ENCODE data around the gene TMEM196. TPM values are rescaled to one million over a fixed set of nuclear protein-coding genes. Genes with fewer than 3 reads are reported as not detected.

The TMEM196 gene
- total and polyA plus RNA-seq, 2 experiments from 2014 or later, result 0.11 TPM; not detected in 1

DNA sequence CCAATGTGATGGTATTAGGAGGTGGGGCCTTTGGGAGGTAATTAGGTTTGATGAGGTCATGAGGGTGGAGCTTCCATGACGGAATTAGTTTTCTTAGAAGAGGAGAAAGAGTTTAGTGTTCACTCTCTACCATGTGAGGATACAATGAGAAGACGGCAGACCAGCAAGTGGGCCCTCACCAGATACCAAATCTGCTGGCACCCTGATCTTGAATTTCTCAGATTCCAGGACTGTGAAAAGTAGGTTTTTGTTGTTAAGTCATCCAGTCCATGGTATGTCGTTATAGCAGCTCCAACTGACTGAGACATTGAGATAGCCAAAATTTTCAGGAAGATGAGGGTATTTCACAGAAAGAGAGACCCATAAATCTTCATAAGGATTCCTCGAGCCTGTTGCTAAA, 3.6 kb upstream of the TMEM196 start:
- DNase-seq (ENCODE audit: low spot score), result no peak
- Histone ChIP-seq H3K27me3 (ENCODE audit: insufficient read depth) (peaks cover 33% of the 10 kb centered on the region), H3K9me2 (ENCODE audit: insufficient read depth) (no peaks in the 10 kb centered on the region), H3K4me3 (no peak overlapping the region), H3K4me1 (ENCODE audit: insufficient read depth) (peaks cover 2% of the 10 kb centered on the region), H4K20me1 (replicated peaks; ENCODE audit: insufficient read depth) (no peaks in the 10 kb centered on the region), H3K4me2 (no peak overlapping the region), H3K27ac (ENCODE audit: low read depth) (no peak overlapping the region), H3K36me3 (ENCODE audit: insufficient read depth) (no peaks in the 10 kb centered on the region), H2AFZ (no peak overlapping the region), H3K79me2 (replicated peaks; ENCODE audit: insufficient read depth) (no peaks in the 10 kb centered on the region), H3F3A (replicated peaks; ENCODE audit: low read depth) (no peaks in the 10 kb centered on the region)
- TF ChIP-seq POLR2AphosphoS5 (IDR thresholded peaks at IDR 0.05; ENCODE audit: low read depth) (no peak), ZNF114 (CRISPR knock-in tag; IDR thresholded peaks at IDR 0.05) (no peak), STAT1 (IDR thresholded peaks at IDR 0.05; ENCODE audit: unreplicated experiment) (no peak), EZH2 (IDR thresholded peaks at IDR 0.05; ENCODE audit: low read depth, unreplicated experiment) (no peak), NANOG (IDR thresholded peaks at IDR 0.05; ENCODE audit: borderline replicate concordance) (no peak), ZNF331 (CRISPR knock-in tag; IDR thresholded peaks at IDR 0.05; ENCODE audit: low read depth) (no peak), CREB1 (CRISPR knock-in tag; IDR thresholded peaks at IDR 0.05; ENCODE audit: low read depth) (no peak), EZH2phosphoT487 (IDR thresholded peaks at IDR 0.05; ENCODE audit: unreplicated experiment) (no peak), REST (IDR thresholded peaks at IDR 0.05; ENCODE audit: unreplicated experiment) (no peak), CTCF (conservative IDR thresholded peaks at IDR 0.05; ENCODE audit: low read depth in 2 of 2) (no peak), JUNB (IDR thresholded peaks at IDR 0.05; ENCODE audit: unreplicated experiment) (no peak)
- TF ChIP-seq, protein P1, sequence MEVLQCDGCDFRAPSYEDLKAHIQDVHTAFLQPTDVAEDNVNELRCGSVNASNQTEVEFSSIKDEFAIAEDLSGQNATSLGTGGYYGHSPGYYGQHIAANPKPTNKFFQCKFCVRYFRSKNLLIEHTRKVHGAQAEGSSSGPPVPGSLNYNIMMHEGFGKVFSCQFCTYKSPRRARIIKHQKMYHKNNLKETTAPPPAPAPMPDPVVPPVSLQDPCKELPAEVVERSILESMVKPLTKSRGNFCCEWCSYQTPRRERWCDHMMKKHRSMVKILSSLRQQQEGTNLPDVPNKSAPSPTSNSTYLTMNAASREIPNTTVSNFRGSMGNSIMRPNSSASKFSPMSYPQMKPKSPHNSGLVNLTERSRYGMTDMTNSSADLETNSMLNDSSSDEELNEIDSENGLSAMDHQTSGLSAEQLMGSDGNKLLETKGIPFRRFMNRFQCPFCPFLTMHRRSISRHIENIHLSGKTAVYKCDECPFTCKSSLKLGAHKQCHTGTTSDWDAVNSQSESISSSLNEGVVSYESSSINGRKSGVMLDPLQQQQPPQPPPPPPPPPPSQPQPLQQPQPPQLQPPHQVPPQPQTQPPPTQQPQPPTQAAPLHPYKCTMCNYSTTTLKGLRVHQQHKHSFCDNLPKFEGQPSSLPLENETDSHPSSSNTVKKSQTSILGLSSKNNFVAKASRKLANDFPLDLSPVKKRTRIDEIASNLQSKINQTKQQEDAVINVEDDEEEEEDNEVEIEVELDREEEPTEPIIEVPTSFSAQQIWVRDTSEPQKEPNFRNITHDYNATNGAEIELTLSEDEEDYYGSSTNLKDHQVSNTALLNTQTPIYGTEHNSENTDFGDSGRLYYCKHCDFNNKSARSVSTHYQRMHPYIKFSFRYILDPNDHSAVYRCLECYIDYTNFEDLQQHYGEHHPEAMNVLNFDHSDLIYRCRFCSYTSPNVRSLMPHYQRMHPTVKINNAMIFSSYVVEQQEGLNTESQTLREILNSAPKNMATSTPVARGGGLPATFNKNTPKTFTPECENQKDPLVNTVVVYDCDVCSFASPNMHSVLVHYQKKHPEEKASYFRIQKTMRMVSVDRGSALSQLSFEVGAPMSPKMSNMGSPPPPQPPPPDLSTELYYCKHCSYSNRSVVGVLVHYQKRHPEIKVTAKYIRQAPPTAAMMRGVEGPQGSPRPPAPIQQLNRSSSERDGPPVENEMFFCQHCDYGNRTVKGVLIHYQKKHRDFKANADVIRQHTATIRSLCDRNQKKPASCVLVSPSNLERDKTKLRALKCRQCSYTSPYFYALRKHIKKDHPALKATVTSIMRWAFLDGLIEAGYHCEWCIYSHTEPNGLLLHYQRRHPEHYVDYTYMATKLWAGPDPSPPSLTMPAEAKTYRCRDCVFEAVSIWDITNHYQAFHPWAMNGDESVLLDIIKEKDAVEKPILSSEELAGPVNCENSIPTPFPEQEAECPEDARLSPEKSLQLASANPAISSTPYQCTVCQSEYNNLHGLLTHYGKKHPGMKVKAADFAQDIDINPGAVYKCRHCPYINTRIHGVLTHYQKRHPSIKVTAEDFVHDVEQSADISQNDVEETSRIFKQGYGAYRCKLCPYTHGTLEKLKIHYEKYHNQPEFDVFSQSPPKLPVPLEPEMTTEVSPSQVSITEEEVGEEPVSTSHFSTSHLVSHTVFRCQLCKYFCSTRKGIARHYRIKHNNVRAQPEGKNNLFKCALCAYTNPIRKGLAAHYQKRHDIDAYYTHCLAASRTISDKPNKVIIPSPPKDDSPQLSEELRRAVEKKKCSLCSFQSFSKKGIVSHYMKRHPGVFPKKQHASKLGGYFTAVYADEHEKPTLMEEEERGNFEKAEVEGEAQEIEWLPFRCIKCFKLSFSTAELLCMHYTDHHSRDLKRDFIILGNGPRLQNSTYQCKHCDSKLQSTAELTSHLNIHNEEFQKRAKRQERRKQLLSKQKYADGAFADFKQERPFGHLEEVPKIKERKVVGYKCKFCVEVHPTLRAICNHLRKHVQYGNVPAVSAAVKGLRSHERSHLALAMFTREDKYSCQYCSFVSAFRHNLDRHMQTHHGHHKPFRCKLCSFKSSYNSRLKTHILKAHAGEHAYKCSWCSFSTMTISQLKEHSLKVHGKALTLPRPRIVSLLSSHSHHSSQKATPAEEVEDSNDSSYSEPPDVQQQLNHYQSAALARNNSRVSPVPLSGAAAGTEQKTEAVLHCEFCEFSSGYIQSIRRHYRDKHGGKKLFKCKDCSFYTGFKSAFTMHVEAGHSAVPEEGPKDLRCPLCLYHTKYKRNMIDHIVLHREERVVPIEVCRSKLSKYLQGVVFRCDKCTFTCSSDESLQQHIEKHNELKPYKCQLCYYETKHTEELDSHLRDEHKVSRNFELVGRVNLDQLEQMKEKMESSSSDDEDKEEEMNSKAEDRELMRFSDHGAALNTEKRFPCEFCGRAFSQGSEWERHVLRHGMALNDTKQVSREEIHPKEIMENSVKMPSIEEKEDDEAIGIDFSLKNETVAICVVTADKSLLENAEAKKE (CRISPR knock-in tag; IDR thresholded peaks at IDR 0.05), result no peak
- TF ChIP-seq, protein P2, sequence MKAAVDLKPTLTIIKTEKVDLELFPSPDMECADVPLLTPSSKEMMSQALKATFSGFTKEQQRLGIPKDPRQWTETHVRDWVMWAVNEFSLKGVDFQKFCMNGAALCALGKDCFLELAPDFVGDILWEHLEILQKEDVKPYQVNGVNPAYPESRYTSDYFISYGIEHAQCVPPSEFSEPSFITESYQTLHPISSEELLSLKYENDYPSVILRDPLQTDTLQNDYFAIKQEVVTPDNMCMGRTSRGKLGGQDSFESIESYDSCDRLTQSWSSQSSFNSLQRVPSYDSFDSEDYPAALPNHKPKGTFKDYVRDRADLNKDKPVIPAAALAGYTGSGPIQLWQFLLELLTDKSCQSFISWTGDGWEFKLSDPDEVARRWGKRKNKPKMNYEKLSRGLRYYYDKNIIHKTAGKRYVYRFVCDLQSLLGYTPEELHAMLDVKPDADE (IDR thresholded peaks at IDR 0.05), result no peak
- no peak for ATAC-seq
- no peaks in the 10 kb centered on the region for H3K36me3 Mint-ChIP-seq (ENCODE audit: low read depth)
- H3K4me3 Mint-ChIP-seq, result no peak overlapping the region
- no peak overlapping the region for H3K27ac Mint-ChIP-seq
- no peaks in the 10 kb centered on the region for H3K9me3 Mint-ChIP-seq
- peaks cover 20% of the 10 kb centered on the region for H3K27me3 Mint-ChIP-seq (ENCODE audit: insufficient read depth, low read depth, poor library complexity)
- H3K4me1 Mint-ChIP-seq, result peaks cover 6% of the 10 kb centered on the region; the same call in 2 of the 3 replicates

Data from GM23338 (cell line).